Activated naive CD4-positive, alpha-beta T cell treated with anti-CD3 and anti-CD28 coated beads, Interleukin-2, amount 50 U/mL, for 16 hours (primary cell): ENCODE measurements around the gene AGTRAP.

Source experiments
- DNase-seq: peaks from one replicate; pipeline ENCODE4 v3.0.0-alpha.2; 2020

Gene AGTRAP, protein sequence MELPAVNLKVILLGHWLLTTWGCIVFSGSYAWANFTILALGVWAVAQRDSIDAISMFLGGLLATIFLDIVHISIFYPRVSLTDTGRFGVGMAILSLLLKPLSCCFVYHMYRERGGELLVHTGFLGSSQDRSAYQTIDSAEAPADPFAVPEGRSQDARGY

DNA sequence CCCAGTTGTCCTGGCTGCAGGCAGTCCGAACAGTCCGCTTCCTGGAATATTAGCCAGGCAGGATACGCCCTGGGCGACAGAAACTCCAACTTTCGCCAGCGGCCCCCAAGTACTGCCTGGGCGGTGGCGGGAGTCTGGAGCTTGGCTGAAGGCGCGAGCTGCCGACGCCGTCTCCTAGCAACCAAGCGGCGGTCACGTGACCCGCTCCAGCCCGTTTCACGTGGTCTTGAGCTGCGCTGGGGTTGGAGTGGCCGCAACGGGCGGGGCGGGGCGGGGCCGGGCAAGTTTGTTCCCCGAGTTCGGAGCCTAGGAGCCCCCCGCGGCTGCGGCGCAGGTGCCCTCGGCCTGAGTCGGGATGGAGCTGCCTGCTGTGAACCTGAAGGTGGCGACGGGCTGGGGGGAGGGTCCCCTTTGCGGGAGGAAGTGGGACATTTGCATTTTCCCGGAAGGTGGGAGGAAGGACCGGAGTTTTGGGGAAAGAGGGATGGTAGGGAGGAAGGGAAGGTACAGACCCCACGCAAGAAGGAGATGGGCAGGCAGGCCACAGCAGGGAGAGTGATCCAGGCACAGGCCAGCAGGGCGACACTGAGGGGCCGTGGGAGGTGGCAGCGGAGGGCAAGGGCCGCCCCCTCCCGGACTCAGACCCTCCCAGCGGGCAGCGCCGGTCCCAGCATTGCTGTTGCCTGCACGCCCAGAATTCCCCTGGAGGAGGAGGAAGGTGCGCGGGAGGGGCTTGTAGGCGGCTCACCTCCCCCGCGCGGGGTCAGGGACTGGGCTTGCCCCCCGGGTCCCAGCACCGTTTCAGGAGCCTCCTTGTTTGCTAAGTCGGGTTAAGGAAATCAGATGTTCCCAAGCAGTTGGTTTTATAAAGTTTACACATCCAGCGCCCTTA is at the start of gene AGTRAP:
Gene AGTRAP (plus strand): TSS at position 283 of the 892 bp plus-strand sequence. CDS start 73 bp downstream, at position 356.
- DNase-seq, result peak; percentile 87

DNA sequence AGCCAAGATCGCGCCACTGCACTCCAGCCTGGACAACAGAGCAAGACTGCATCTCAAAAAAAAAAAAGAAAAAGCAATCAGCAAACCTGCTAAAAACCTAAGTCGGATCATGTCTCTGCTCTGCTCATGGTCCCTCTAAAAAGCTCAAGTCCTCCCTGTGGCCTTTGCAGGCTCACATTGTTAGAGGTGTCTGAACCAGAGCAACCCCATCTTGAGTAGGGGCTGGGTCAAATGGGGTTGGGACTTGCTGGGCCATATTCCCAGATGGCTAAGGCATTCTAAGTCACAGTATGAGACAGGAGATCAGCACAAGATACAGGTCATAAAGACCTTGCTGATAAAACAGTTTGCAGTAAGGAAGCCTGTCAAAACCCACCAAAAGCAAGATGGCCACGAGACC is 47.4 kb upstream of the AGTRAP start:
- DNase-seq, result no peak

DNA sequence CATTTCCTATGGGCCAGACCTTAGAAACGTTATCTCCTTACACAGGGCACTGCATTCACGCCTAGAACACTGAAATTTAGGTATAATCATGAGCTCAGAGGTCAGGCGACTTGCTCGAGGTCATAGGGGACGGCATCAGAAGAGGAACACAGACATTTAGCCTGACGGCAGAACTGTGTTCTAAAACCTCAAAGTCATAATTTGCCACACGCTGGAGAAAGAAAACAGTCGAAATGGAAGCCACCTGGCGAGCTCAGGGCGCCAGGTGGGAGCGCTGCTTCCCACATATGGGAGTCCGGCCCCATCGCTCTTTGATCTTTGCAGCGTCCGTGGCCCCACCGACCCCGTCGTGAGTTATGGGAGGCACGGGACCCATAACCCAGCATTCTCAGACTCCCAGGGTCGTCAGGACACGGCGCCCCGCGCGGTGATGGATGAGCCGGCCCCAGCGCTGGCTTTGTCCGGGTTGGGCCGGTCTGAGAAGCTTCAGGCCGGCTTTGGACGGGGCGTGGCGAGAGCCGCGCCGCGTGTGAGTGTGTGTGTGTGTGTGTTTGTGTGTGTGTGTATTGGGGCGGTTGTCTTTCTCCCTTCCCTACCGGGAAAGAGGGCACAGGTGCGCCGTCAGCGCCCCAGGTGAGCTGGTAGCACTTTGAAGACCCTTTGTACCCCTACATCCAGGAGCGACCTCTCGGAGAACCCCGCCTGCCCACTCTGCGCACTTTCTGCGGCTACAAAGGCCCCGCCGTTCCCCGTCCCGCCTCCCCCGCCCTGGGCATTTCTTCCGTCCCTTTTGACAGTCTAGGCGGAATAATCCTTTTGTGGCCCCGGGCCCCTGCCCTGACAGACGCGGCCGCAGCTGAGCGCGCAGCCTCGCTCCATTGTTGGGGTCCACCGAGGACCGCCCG is 45.3 kb upstream of the AGTRAP start:
- no peak for DNase-seq

DNA sequence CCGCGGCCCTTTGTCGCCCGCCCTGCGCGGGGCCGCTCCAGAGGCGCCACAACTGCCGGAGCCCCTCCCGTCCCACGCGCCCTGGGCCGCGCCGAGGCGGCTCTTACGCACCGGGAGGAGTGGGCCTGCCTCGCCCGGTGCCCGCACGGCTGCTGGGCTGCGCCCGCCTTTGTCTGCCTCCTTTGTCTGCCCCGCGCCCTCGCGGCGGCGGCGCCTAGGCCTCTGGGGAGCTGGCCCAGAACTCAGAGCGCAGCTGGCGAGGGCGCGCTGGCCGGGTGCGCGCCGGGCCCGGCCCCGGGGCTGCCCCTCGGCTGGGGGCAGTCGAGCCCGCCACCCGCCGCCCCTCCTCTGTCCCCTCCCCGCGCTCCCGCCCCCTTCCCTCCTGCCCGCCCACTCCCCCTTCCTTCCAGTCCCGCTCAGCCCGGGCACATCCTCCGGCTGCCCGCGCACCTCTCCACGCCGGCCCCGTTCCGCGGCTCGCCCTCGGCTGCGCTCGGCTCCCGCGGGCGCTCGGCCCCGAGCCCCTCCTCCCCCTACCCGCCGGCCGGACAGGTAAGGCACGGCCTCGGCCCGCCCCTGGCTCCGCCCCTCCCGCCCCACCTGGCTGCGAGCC is 44.5 kb upstream of the AGTRAP start, which contains the start of gene DRAXIN:
Gene DRAXIN (plus strand): TSS at position 409 of the 613 bp plus-strand sequence. CDS start 14,549 bp downstream, outside the sequence.
- DNase-seq, result no peak

DNA sequence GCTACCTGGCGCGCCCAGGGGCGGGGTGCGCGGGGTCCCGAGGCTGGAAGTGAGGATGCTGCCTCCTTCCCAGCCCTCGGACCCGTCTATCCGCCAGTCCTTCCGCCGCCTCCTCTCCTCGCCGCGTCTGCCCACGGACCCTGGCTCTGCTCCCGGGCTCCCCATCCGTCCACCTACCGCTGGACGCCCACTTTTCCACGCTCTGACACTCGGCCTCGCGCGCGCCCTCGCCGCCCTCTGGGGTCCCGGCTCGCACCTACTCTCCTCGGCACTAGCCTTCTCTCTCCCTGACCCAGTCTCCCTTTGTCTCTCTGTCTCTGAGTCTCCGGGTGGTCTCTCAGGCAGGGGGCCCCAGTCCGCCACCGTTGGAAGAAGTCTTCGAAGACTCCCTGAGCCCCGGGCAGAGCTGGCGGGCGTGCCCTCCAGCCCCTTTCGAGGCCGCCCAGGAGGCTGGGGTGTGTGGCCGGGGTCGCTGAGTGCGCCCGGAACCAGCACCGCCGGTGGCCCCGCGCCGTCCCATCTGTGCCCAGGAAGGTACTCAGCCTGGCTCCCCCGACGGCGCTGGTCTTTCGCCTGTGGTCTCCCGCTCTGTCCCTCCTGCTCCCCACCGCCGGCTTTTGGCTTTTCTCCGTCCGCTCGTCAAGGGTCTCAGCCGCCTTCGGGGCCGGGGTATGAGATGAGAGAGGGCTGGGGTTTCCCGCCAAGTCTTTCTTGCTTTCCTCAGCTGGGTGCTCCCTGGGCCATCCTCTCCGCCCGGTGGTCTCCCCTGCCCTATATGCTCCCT is 43.8 kb upstream of the AGTRAP start:
- no peak for DNase-seq

DNA sequence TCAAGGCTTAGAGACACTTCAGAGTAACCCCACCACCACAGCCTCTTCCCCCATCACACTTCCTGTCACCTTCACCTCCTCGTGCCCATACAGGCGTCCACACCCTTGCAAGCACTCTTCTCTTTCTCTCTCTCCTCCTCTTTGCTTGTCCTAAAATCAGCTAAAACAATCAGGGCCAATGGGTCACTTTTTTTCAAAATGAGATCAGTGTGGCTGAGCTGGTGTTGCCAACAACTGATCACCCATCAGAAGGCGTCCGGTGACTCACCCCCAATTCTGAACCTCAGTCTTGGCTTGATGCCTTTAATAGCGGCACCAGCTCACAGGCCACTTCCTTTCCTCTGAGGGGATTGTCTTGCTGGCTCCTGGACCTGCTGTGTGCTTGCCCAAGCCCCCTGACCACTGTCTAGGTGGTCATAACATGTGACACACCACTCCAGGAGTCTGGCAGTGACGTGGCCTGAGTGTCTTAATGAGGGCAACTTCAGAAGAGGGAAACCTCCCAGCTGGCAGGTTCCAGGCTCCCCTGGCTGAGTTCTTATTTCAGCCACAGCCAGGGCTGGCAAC is 42.8 kb upstream of the AGTRAP start:
- DNase-seq, result no peak

DNA sequence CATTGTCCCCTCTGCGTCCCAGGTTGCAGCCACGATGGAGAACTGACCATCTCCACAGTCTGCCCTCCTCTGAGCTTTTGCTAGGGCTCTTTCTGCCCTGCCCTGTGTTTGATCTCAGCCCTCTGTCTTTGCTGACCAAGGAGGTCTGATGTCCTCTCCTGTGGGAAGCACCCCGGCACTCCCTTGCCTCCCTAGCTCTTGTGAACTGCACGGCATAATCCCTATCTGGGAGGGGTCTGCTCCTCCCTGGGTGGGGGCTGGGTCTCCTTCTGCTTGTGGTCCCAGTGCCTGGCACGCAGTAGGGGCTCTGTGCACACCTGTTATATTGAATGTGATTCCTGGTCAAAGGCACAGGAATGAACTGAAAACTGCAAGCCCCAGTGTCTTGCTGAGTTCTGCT is 42.0 kb upstream of the AGTRAP start:
- no peak for DNase-seq

DNA sequence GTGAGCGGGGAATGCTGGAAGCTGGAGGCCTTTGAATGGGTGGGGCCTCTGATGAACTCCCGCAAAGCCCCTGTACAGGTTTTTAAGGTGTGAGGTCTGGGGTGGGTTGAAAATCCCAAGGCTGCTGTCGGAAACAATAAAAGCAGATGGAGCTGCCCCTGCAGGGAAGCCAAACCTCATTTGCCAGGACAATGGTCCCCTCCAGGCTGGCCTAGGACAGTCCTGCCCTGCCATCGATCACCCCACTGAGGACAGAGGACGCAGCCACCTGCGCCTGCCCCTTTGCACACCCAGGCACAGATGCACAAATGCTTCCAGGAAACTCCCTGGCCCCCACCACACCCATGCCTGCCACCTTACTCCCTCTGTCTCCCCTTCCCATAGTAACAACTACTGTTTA is 40.1 kb upstream of the AGTRAP start:
- DNase-seq, result no peak

DNA sequence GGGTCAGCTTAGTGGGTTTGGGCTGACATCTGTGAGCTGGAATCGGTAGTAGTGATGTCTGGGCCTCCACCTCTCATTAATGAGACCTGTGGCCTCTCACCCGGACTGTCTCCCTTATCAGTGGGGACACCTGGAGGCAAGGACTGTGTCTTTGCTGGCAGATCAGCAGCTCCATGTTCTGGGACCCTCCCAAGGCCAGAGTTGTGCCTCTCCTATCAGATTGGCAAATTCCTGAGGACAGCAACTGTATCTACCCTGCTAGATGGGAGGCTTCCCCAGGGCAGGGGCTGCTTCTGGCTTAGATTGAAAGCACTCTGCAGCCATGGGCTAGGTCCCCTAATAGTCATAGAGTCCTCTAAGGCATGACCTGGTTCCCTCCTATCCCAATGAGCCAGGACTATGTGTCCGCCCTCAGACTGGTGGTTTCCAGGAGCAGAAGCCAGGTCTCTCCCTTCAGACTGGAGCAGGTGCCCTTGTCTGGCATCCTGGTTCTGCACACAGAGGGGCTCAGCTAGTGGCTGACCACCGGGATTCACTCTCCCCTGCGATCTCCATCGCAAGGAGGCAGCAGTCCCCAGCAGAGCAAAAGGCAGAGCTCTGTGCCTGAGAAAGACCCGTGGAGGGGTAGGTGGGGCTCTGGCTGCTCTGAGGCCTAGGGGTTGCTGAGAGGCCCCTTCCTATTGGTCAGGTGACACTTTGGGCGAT is 38.6 kb upstream of the AGTRAP start:
- DNase-seq, result no peak

DNA sequence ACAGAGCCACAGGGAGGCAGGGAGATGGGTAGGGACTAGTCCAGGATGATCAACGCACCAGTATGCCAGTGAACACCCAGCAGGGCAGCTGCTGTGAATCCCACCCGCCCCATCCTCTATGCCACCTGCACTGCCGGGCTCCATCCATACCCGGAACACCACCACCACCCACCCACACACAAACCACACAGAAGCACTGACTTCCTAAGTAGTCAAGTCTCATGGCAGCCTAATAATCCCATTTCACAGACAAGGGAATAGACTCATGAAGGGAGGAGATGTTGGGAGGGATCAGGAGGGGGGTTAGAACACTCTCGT is 38.1 kb upstream of the AGTRAP start:
- DNase-seq, result no peak

DNA sequence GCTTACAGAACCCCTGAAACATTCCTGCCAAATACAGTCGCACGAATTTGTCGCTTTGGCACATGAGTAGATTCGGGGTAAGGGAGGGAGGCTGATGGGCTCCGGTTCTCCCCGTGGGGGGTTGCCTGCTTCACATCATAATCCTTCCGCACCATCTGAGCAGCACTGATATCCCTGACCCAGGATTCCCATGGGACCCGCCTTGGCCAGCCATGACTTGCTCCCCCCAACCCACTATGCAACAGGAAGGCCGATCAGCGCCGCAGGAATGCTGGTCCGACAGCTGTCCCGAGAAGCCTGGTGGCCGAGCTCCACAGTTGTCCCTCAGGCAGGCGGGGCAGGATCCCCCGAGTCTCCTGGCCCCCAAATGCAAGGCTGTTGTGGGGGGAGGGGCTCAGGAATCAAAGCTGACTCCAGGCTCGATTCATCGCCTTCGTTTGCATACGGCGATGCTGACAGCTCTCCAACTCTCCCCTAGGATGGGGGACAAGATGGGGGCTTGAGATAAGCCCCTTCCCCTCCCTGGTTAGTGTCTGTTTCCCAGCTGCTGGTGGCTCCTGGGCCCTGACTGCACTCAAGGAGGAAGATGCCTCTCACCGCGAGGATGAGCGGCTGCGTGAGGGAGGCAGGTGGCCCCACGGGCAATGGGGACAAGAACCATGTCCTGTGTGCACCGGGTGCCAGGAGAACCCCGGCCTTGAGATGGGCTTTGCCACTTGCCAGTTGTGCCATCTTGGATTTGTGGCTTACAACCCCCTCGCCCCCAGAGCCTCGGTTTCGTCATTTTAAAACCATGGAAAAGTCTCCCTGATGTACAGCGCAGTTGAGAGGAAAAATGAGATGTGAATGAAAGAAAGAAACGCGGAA is 35.1 kb upstream of the AGTRAP start:
- DNase-seq, result no peak

DNA sequence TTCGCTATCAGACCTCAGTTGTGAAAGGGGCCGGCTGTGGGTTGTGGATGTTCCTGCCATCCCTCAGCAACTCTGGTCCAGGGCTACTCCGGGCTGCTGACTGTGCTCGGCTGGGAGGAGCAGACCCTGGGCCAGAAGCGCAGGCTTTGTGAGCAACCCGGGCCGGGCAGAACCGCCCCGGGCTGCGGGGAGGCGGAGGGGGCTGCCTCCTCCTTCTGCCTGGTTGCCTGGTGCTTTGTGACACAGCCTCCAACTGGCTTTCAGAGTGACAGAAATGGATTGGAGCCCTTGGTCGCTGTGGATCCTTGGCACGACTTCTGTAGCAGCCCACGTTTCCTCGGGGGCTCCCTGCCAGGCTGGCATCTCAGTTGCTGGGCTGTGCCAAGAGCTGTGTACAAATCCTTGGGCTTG is 34.4 kb upstream of the AGTRAP start:
- DNase-seq, result no peak

DNA sequence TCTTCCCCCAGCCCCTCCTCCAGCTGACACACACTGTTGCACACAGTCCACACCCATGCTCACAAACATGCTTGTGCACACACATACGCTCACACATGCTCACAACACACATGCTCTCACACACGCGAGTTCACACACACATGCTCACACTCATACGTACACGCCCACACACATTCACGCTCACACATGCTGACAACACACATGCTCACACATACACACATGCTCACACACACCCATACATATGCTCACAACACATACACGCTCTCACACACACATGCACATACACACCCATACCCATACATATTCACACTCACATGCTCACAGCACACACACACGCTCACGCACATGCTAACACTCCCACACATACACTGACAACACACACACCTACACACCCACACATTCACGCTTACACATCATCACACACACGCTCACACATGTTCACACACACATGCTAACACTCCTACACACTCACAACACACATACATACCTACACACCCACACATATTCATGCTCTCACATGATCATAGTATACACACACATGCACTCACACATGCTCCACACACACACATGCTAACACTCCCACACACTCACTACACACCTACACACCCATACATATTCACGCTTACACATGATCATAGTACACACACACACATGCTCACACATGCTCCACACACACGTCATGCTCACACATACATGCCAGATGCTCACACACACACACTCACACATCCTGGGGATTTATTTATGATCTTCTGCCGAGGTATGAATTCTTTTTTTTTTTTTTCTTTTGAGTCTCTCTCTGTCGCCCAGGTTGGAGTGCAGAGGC is 33.7 kb upstream of the AGTRAP start:
- no peak for DNase-seq

DNA sequence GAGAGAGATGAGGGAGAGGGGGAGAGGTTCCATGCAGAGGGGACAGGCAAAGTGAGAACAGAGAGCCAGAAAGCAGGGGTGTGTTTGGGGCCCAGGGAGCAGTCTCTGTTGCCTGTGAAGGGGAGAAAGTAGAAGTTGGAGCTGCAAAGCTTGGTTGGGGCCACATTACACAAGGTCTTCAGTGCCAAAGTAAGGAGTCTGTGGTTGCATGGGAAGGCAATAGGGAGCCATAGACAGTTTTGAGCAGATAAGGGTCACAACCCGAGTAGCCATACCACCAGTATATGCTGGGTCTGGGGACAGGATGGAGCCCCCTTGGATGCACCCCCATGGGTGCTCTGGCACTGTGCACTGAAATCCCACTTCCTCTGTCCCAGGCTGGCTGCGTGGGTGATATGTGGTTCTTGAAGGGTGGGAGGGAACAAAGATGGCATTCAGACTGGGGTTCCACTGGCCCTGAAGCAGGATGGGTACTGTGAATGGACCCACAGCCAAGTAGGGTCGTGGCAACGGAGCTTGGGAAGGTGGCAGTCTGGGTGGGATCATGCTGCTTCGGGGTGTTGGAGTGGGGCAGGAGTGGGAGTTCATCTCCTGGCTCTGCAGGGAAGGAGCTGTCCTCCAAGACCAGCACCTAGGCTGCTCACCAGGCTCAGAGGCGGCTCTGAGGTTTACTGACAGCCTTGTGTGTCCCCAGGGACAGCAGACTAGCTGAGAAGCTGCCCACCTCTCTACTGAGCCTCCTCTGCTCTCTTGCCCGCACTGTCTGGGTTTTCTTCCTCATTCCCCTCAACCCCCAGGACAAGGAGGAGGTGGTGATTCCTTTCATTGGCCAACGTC is 32.4 kb upstream of the AGTRAP start:
- no peak for DNase-seq

DNA sequence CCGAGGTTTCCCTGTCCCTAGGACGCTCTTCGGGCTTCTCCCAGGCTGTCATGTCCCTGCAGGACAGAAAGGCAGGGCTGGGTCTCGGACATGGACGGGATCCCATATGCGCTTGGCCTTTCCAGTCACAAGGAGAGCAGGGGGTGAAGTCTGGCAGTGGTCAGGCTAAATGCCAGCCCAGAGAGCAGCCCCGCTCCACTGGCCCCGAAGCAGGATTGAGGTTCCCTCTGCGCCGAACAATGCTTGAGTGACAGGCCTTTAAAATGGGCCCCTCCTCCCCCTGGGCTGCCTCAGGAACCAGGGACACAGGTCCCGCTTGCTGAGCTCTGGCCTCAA is 31.8 kb upstream of the AGTRAP start:
- DNase-seq, result no peak

DNA sequence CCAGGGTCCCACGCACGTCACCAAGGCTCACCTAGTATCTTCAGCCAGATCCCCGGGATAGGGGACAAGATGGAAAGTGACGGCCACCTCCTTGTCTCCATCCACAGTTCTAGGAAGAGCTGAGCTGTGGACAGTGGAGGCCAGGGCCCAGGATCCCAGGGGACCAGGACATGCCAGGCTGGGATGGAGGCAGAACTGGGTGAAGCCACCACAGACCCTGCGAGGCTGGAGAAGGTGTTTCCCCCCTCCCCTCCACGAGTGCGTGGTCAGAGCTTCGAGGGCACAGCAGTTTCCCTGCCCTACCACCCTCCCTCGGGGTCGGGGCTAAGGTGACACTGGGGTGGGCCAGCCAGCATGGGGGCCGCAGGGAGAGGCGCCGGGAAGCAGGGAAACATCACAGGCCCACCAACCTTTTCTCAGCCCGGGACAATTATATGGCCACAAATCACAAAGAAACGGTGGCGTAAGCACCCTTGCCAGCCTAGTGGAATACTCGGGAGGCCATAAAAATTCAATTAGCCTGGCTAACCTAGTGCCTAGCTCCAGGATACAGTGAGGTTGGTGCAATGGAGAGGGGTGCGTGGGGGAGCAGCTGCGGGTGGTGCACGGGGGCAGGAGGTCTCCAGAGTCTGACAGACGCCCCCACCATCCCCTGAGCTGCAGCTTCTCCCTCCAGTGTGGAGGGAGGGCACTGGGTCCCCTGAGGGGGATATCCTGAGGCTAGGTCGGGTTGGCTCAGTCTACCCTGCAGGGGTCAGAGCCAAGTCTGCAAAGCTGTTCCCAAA is 31.1 kb upstream of the AGTRAP start:
- DNase-seq, result no peak

DNA sequence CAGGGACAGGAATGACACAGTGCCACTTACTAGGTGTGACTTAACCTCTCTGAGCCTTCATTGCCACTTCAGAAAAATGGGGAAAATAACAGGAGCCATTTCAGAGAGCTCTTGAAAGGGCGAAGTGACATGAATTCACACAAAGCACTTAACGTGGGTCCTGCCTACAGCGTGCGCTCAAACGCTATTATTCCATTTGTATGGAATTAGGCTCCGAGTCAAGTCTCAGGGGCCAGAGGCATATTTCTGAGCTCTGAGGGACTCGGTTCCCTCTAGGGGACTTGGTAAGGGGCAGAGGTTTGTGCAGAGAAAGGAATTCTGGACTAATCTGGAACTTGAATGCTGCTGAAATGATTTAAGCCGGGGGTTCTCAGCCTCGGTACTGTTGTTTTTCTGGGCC is 30.3 kb upstream of the AGTRAP start:
- DNase-seq, result no peak

DNA sequence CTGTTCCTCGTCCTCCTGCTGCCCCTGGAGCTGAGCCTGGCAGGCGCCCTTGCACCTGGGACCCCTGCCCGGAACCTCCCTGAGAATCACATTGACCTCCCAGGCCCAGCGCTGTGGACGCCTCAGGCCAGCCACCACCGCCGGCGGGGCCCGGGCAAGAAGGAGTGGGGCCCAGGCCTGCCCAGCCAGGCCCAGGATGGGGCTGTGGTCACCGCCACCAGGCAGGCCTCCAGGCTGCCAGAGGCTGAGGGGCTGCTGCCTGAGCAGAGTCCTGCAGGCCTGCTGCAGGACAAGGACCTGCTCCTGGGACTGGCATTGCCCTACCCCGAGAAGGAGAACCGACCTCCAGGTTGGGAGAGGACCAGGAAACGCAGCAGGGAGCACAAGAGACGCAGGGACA is 29.6 kb upstream of the AGTRAP start:
- DNase-seq, result no peak
